SU-DHL-6 (cell line): ENCODE measurements around the gene PCMT1.
A peak's percentile ranks its signal among the peaks of the same experiment; 100 is the strongest.
"Not testable (repeated sequence)": the region's sequence is repeated elsewhere in the genome, so short reads cannot be mapped to it uniquely, and the experiment has no call there.

ENCODE experiments used
- H2AFZ ChIP-seq: fragments of 200-600 bp; sonication (generic); 2 replicates; pipeline ENCODE4 v1.6.1; 2014; ENCODE audit warnings: low read depth, mild to moderate bottlenecking, moderate library complexity, mixed read lengths, antibody characterized with exemption, low read length; ENCODE audit not compliant: severe bottlenecking
- H3F3A ChIP-seq: fragments of 200-600 bp; shearing (Covaris generic); 2 replicates; pipeline ENCODE4 v1.6.0; 2016; ENCODE audit warnings: antibody characterized with exemption, mild to moderate bottlenecking; ENCODE audit not compliant: insufficient read depth
- H3K27ac ChIP-seq: fragments of 200-600 bp; sonication (generic); 2 replicates; pipeline ENCODE4 v1.5.1; 2016; ENCODE audit warnings: low read depth, mild to moderate bottlenecking, low read length, moderate library complexity, mixed read lengths
- H3K27me3 ChIP-seq: fragments of 200-600 bp; sonication (generic), shearing (Covaris generic); 2 replicates; pipeline ENCODE4 v1.6.0; 2014; ENCODE audit warnings: mild to moderate bottlenecking, low read length
- H3K36me3 ChIP-seq: fragments of 200-600 bp; sonication (generic); 2 replicates; pipeline ENCODE4 v1.6.1; 2014; ENCODE audit warnings: mild to moderate bottlenecking, low read length, mixed read lengths
- H3K4me2 ChIP-seq: fragments of 300-600, 200-600 bp; shearing (Covaris generic), sonication (generic); 2 replicates; pipeline ENCODE4 v1.6.0; 2014; ENCODE audit warnings: low read length, low read depth, mild to moderate bottlenecking; ENCODE audit not compliant: poor library complexity, severe bottlenecking
- H3K4me3 ChIP-seq: fragments of 200-600 bp; sonication (generic); 2 replicates; pipeline ENCODE4 v1.5.1; 2014; ENCODE audit warnings: antibody characterized with exemption, low read length, mild to moderate bottlenecking, mixed read lengths; ENCODE audit not compliant: insufficient read depth, poor library complexity, severe bottlenecking
- H3K79me2 ChIP-seq: fragments of 200-600 bp; sonication (generic); 2 replicates; pipeline ENCODE4 v1.6.1; 2014; ENCODE audit warnings: mild to moderate bottlenecking, low read length, moderate library complexity; ENCODE audit not compliant: insufficient read depth
- H3K9ac ChIP-seq: fragments of 200-600 bp; sonication (generic); 2 replicates; pipeline ENCODE4 v1.7.0; 2014; ENCODE audit warnings: mild to moderate bottlenecking, low read length
- H3K9me2 ChIP-seq: fragments of 200-600 bp; sonication (generic); replicated peaks from 2 replicates; pipeline ENCODE4 v1.6.1; 2014; ENCODE audit warnings: low read length; ENCODE audit not compliant: insufficient read depth
- H3K9me3 ChIP-seq: fragments of 200-600 bp; sonication (generic); 2 replicates; pipeline ENCODE4 v1.6.1; 2014; ENCODE audit warnings: low read length, mixed read lengths; ENCODE audit not compliant: insufficient read depth
- H4K20me1 ChIP-seq: fragments of 200-600 bp; sonication (generic); 2 replicates; pipeline ENCODE4 v1.6.1; 2014; ENCODE audit warnings: low read depth, mild to moderate bottlenecking, antibody characterized with exemption, low read length, moderate library complexity, mixed read lengths
- CTCF ChIP-seq: fragments of 200-600 bp; sonication (generic); IDR thresholded peaks from one replicate; pipeline ENCODE4 v1.5.1; 2017; ENCODE audit warnings: antibody characterized with exemption, mild to moderate bottlenecking, low read length, moderate library complexity; ENCODE audit not compliant: insufficient read depth, poor library complexity, severe bottlenecking
- EZH2phosphoT487 ChIP-seq: fragments of 200-600 bp; sonication (generic), shearing (Covaris generic); conservative IDR thresholded peaks from 2 replicates; pipeline ENCODE4 v1.6.1; 2018; ENCODE audit warnings: mild to moderate bottlenecking, antibody characterized with exemption, low read length, moderate library complexity, mixed read lengths

PCMT1 gene

GRCh38 chr6:149734915-149735314, 14.6 kb upstream of the PCMT1 start:
- Histone ChIP-seq H2AFZ (no peak overlapping the region), H3K36me3 (peaks cover 20% of the 10 kb centered on the region; the same call in 1 of the 2 replicates), H3F3A (no peaks in the 10 kb centered on the region; the same call in 1 of the 2 replicates), H3K9me2 (no peaks in the 10 kb centered on the region), H3K27me3 (no peaks in the 10 kb centered on the region), H3K79me2 (no peaks in the 10 kb centered on the region), H3K9ac (no peak overlapping the region), H3K4me2 (no peak overlapping the region), H3K27ac (no peak overlapping the region), H3K4me3 (no peak overlapping the region), H4K20me1 (no peaks in the 10 kb centered on the region), H3K9me3 (no peaks in the 10 kb centered on the region)
- no peak for TF ChIP-seq EZH2phosphoT487
- TF ChIP-seq CTCF, result no peak

DNA sequence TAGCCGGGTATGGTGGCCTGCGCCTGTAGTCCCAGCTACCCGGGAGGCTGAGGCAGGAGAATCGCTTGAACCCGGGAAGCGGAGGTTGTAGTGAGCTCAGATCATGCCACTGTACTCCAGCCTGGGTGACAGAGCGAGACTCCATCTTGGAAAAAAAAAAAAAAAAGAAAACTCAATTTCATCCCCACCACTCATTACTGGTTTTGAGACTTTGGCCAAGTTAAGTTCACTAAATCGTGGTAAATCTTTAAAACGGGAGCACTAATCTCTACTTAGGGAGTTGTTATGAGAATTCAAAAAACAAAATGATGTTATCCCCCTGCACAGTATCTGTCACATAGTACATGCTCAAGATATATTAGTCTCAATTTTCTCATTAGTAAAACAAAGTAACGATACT, 4.3 kb upstream of the PCMT1 start:
- not testable (repeated sequence) for H3F3A ChIP-seq, H4K20me1 ChIP-seq, H3K9me2 ChIP-seq, H3K27me3 ChIP-seq, H2AFZ ChIP-seq, H3K36me3 ChIP-seq, H3K27ac ChIP-seq, H3K9me3 ChIP-seq
- Histone ChIP-seq H3K4me2 (peak overlapping the region; percentile 78), H3K79me2 (peaks cover 32% of the 10 kb centered on the region), H3K4me3 (peak overlapping the region; percentile 84), H3K9ac (peak overlapping the region; percentile 82)

DNA sequence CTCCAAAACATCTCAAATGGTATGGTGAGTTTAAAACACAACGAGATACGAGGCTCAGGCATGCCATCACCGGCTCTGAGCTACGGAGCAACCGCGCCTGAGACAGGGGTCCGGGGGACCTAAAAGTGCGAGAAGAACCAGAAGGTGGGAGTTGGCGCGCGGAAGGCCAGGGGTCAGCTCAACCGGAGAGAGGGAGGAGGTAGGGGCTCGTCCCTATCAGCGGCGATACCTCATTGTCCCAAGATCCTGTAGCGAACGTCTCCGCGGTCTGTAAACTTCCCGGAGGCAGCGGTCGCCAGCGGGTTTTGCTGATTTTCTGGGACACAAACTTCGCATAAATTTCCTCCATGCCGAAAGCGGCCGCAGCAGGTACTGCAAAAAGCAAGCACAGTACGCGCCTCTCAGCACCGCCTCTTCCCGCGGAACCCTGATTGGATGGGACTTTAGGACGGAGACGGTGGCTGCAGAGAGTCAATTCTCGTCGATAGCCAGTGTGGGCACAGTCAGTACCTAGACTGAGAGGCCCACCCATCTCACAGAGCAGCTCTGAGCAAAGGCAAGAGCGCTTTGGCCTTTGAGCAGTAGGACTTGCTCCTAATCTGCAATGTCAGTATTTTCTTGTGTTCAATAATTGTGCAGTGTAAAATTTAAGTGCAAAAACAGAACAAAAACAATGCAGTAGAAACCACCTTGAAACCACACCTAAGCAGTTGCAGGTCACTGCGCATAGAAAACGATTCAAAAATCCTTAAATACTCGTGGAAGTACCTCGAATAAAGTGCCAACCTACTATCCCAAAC, 3.2 kb upstream of the PCMT1 start, which contains the start of gene NUP43:
Gene NUP43, minus strand, starts transcription at position 383 of the 800 bp plus-strand sequence. Its CDS starts 34 bp downstream, at position 349.
- peak within 1 kb of the TSS; percentile 82 for H3K9ac ChIP-seq

DNA sequence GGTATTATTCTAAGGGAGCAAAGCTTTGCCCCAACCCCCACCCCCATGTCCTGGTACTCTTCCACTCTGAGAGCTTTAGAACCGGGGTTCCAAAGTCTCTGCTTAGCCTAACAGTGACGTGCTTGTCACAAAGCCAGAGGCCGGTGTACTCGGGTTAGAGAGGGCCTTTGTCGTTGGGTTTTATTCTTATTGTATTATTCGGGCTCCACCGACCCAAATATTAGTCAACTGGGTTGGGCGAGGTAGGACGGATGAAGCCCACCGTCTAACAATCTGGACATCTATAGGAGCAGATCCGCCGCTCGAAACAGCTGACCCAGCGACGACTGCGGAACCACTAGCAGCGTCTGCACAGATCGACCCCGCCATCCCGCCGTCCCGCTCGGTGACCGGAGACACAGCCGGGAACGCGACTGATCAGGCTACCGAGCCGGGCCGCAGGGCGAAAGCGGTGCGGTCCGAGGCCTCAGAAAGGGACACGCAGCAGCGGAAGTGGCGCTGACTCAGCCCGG, 403 bp upstream of the PCMT1 start:
- H3K9me3 ChIP-seq, H3K27me3 ChIP-seq, H3K9me2 ChIP-seq, H3K36me3 ChIP-seq: not testable (repeated sequence)
- peak overlapping the region; percentile 96 for H3K4me3 ChIP-seq
- peak overlapping the region; percentile 57 for H3K4me2 ChIP-seq
- H2AFZ ChIP-seq, result peak overlapping the region; percentile 42
- H3K27ac ChIP-seq, result peak overlapping the region; percentile 69
- H4K20me1 ChIP-seq, result peaks cover 16% of the 10 kb centered on the region
- H3K79me2 ChIP-seq, result peaks cover 66% of the 10 kb centered on the region
- H3F3A ChIP-seq, result peaks cover 12% of the 10 kb centered on the region
- H3K9ac ChIP-seq, result peak overlapping the region; percentile 95

More for the DNA sequence above, 3.2 kb upstream of the PCMT1 start, which contains the start of gene NUP43:
- TF ChIP-seq CTCF (no peak), EZH2phosphoT487 (no peak)
- H3K4me2 ChIP-seq, result peak within 1 kb of the TSS; percentile 78
- H3K36me3 ChIP-seq, result peaks cover 6% of the 10 kb centered on the region; the same call in 1 of the 2 replicates
- H3K9me3 ChIP-seq, result no peaks in the 10 kb centered on the region
- peak within 1 kb of the TSS; percentile 92 for H2AFZ ChIP-seq
- H3K79me2 ChIP-seq, result peaks cover 43% of the 10 kb centered on the region
- no peaks in the 10 kb centered on the region for H3K9me2 ChIP-seq
- peak within 1 kb of the TSS; percentile 53 for H3K27ac ChIP-seq
- peaks cover 4% of the 10 kb centered on the region for H4K20me1 ChIP-seq
- no peaks in the 10 kb centered on the region for H3K27me3 ChIP-seq
- H3F3A ChIP-seq, result peaks cover 5% of the 10 kb centered on the region
- peak within 1 kb of the TSS; percentile 84 for H3K4me3 ChIP-seq
